Activated CD8-positive, alpha-beta T cell treated with anti-CD3 and anti-CD28 coated beads, Interleukin-2, amount 10 ng/mL, durations not matched to agents 7 days and 5 days (primary cell): ENCODE data around the gene ALDH9A1. TPM values are rescaled to one million over a fixed set of nuclear protein-coding genes. Genes with fewer than 3 reads are reported as not detected.
A peak's percentile ranks its signal among the peaks of the same experiment; 100 is the strongest.
"Not testable (repeated sequence)": the region's sequence is repeated elsewhere in the genome, so short reads cannot be mapped to it uniquely, and the experiment has no call there.

ENCODE experiments used
- ATAC-seq: fragments of 150-1000 bp; cut with Tn5 transposase; one replicate; pipeline ENCODE4 v1.10.0; 2021; ENCODE audit warnings: moderate library complexity
- CTCF ChIA-PET: fragments of 350-600 bp; sonication (Branson Sonifier 250); formaldehyde crosslinking; loops from one replicate; lab custom pipeline; 2021; ENCODE audit warnings: antibody characterized with exemption; lab: Charles Lee
- POLR2A ChIA-PET: fragments of 350-600 bp; sonication (Branson Sonifier 250); formaldehyde crosslinking; loops from one replicate; lab custom pipeline; 2021; ENCODE audit warnings: antibody characterized with exemption; lab: Charles Lee
- DNase-seq: peaks from one replicate; pipeline ENCODE4 v3.0.0-alpha.2; 2020
- H3K27ac Mint-ChIP-seq: one replicate; pipeline ENCODE4 v1.8.0; 2021; ENCODE audit warnings: mild to moderate bottlenecking, mixed read lengths
- H3K27me3 Mint-ChIP-seq: one replicate; pipeline ENCODE4 v1.8.0; 2021; ENCODE audit warnings: low read depth, mixed read lengths
- H3K36me3 Mint-ChIP-seq: one replicate; pipeline ENCODE4 v1.8.0; 2021; ENCODE audit warnings: low read depth, mixed read lengths
- H3K4me1 Mint-ChIP-seq: one replicate; pipeline ENCODE4 v1.8.0; 2021; ENCODE audit warnings: low read depth, mixed read lengths
- H3K4me3 Mint-ChIP-seq: one replicate; pipeline ENCODE4 v1.8.0; 2021; ENCODE audit warnings: mild to moderate bottlenecking, mixed read lengths
- H3K9me3 Mint-ChIP-seq: one replicate; pipeline ENCODE4 v1.8.0; 2022; ENCODE audit warnings: mixed read lengths; ENCODE audit not compliant: insufficient read depth
- total RNA-seq, 2 experiments: library from RNA; stranded (reverse); gene quantifications; one replicate each; pipeline ENCODE4 v1.2.3, GENCODE V29; 2021

The ALDH9A1 gene
- total RNA-seq, result 10 to 100 TPM; 42.7 to 48.2 TPM

DNA sequence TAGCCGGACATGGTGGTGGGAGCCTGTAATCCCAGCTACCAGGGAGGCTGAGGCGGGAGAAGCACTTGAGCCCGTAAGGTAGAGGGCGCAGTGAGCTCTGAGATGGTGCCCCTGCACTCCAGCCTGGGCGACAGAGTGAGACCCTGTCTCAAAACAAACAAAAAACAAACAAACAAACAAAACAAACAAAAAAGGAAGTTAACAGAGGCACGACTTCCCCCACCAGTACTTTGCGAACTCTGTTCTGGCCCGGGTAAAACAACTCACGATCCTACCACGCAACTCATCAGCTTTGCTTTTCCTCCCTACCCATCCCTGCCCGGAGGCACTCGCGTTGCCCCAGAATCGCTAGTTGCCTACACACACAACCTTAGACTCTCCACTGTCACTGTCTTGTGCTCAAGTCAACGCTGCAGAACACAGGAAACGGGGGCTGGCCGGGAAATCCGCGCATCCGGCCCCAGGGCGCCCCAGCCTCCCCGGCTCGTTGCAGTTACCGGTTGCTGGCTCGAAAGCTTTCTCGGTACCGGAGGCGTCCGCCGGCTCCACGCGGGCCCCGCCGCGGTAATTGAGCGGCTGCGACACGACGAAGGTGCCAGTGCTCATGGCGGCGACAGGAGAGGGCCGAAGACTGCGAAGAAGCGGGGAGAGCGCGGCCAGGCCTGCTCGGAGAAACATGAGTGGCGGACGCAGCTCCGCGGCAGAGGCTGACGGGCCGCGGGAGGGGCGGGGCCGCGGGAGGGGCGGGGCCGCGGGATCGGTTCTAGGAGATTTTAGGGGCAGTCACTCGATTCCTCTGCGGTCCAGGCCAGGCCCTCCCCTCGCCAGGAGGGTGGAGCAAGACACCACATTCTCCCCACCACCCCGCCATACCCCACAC lies at the start of gene ALDH9A1:
Gene ALDH9A1 (minus strand): TSS at position 682 of the 880 bp plus-strand sequence. CDS start 4 bp downstream, at position 678.
- peak within 1 kb of the TSS; percentile 100 for H3K4me3 Mint-ChIP-seq
- peak; percentile 91 for DNase-seq

DNA sequence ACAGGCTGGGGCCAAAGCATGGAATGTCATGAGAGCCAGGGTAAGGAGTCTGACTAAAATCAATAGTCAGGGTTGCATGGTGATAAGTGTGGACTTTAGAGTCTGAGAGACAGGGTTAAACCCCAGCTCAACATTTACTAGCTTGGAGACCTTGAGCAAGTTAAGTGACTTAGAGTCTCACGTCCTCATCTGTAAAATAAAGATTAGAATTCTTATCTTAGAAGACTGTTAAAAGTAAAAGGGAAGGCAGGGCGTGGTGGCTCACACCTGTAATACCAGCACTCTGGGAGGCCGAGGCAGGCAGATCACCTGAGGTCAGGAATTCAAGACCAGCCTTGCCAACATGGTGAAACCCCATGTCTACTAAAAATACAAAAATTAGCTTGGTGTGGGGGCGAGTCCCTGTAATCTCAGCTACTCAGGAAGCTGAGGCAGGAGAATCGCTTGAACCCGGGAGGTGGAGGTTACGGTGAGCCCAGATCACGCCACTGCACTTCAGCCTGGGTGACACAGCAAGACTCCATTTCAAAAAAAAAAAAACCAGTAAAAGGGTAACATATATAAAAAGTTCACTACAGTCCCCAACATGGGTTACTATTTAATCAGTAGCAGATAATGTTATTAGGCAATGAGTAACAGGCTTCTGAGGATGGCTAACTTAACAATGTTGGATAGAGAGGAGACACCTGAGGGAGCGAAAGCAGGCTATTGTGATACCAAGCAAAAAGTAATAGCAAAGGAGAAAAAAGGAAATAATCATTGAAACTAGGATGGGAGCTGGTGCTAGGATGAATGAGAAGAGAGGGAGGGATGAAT lies 49.5 kb upstream of the ALDH9A1 start:
- no peaks in the 10 kb centered on the region for H3K27me3 Mint-ChIP-seq
- POLR2A ChIA-PET, result interaction anchor here (0.6 to 1.2 kb wide), 2 partner anchors 21 to 111 kb away, joined by 3 to 4 read pairs; partner anchors contain the start of gene TMCO1
- H3K4me3 Mint-ChIP-seq, result no peak overlapping the region
- CTCF ChIA-PET, result interaction anchor here (1.2 to 1.9 kb wide), 2 partner anchors 51 to 166 kb away, joined by 3 to 5 read pairs; no protein-coding TSS in a partner anchor
- H3K36me3 Mint-ChIP-seq, result peaks cover 25% of the 10 kb centered on the region
- H3K9me3 Mint-ChIP-seq, result no peaks in the 10 kb centered on the region
- no peak for DNase-seq
- H3K4me1 Mint-ChIP-seq, result no peaks in the 10 kb centered on the region
- no peak overlapping the region for H3K27ac Mint-ChIP-seq
- no peak for ATAC-seq

More for the DNA sequence above, at the start of gene ALDH9A1:
- Mint-ChIP-seq H3K36me3 (peaks cover 28% of the 10 kb centered on the region), H3K4me1 (peaks cover 31% of the 10 kb centered on the region), H3K27ac (peak within 1 kb of the TSS; percentile 100), H3K27me3 (peaks cover 2% of the 10 kb centered on the region), H3K9me3 (no peaks in the 10 kb centered on the region)
- POLR2A ChIA-PET, result interaction anchor here (0.5 to 1.8 kb wide), 16 partner anchors 11 to 871 kb away, joined by 3 to 19 read pairs (median 4); partner anchors contain the start of genes MGST3 and TMCO1
- peak; percentile 93 for ATAC-seq
- CTCF ChIA-PET, result interaction anchor here (0.6 to 1.5 kb wide), 17 partner anchors 10 to 217 kb away, joined by 3 to 5 read pairs (median 3); partner anchors contain the start of gene MGST3

DNA sequence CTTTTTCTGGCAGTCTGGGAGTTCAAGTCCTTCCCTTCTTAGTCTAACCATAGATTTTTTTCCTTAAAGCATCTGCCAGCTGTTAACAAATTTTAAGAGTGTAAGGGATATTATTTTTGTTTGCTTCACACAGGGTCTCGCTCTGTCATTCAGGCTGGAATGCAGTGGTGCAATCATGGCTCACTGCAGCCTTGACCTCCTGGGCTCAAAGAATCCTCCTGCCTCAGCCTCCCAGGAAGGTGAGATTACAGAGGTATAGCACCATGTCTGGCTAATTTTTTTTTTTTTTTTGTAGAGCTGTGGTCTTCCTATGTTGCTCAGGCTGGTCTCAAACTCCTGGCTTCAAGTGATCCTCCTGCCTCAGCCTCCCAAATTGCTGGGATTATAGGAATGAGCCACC lies 46.6 kb upstream of the ALDH9A1 start:
- not testable (repeated sequence) for H3K4me1 Mint-ChIP-seq
- POLR2A ChIA-PET, result interaction anchor here (0.6 kb wide), 2 partner anchors 81 to 325 kb away, joined by 3 to 5 read pairs; no protein-coding TSS in a partner anchor

DNA sequence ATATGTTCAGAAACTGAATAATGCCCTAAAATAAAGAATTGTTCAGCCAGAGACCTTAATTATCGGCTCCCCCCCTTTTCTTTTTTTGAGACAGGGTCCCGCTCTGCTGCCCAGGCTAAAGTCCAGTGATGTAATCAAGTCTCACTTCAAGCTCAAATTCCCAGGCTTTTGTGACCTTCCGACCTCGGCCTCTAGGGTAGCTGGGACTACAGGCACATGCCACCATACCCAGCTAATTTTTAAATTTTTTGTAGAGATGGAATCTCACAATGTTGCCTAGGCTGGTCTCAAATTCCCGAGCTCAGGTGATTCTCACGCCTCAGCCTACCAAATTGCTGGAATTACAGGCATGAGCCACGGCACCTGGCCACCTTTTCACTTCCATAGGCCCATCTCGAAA lies 43.8 kb upstream of the ALDH9A1 start:
- Mint-ChIP-seq H3K36me3 (peaks cover 54% of the 10 kb centered on the region), H3K9me3 (no peaks in the 10 kb centered on the region), H3K4me3 (no peak overlapping the region), H3K27me3 (no peaks in the 10 kb centered on the region), H3K27ac (no peak overlapping the region), H3K4me1 (peaks cover 5% of the 10 kb centered on the region)
- POLR2A ChIA-PET, result no interaction called here
- DNase-seq (no peak), ATAC-seq (no peak)
- CTCF ChIA-PET, result interaction anchor here (1.8 kb wide), 1 partner anchor 172 kb away, joined by 5 read pairs; no protein-coding TSS in a partner anchor

More for the DNA sequence above, 46.6 kb upstream of the ALDH9A1 start:
- H3K27ac Mint-ChIP-seq, ATAC-seq, CTCF ChIA-PET, DNase-seq, H3K27me3 Mint-ChIP-seq, H3K4me3 Mint-ChIP-seq, H3K9me3 Mint-ChIP-seq: not testable (repeated sequence)
- H3K36me3 Mint-ChIP-seq, result peaks cover 50% of the 10 kb centered on the region

DNA sequence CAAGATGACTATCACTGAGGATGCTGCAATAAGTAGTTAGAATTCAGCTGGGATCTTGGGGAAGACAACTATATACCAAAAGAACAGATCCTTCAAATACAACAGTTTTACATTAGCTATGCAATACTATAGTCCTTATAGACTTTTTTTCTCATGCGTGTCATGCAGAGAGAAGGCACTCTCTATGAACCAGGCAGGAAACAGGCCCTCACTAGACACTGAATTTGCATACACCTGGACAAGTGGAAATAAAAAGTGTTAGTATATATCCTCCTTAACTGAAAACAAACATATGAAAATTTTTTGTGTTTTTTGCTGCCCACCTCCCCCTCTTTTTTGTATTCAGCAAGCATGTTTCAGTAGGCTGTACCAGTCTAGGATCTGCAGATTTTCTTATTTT lies 40.4 kb upstream of the ALDH9A1 start:
- peaks cover 54% of the 10 kb centered on the region for H3K36me3 Mint-ChIP-seq
- ChIA-PET CTCF (interaction anchor here (1.3 kb wide), 1 partner anchor 370 kb away, joined by 6 read pairs; no protein-coding TSS in a partner anchor), POLR2A (interaction anchor here (2.2 kb wide), 1 partner anchor 30 kb away, joined by 7 read pairs; the partner anchor contains the start of gene TMCO1)
- no peak overlapping the region for H3K4me3 Mint-ChIP-seq
- no peak for DNase-seq
- no peak overlapping the region for H3K27ac Mint-ChIP-seq
- no peaks in the 10 kb centered on the region for H3K27me3 Mint-ChIP-seq
- H3K9me3 Mint-ChIP-seq, result no peaks in the 10 kb centered on the region
- no peak for ATAC-seq
- peaks cover 5% of the 10 kb centered on the region for H3K4me1 Mint-ChIP-seq

DNA sequence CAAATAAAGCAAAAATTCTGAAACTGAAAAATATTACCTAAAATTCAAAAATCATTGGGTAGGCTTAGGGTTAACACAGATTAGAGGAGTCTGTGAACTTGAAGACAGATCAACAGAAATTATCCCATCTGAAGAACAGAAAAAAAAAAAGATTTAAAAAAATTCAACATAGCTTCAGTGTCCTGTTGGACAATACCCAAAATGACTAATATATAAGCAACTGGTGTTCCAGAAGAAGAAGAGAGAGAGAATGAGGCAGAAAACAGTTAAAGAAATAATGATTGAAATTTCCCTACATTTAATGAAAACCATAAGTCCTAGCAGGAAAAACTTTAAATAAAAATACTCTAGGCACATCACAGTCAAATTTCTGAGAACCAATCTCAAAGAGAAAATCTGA lies 38.8 kb upstream of the ALDH9A1 start:
- ChIA-PET CTCF (no interaction called here), POLR2A (interaction anchor here (2.2 kb wide), 1 partner anchor 32 kb away, joined by 7 read pairs; the partner anchor contains the start of gene TMCO1)
- Mint-ChIP-seq H3K36me3 (peaks cover 44% of the 10 kb centered on the region), H3K27me3 (no peaks in the 10 kb centered on the region), H3K4me3 (no peak overlapping the region), H3K27ac (no peak overlapping the region), H3K9me3 (no peaks in the 10 kb centered on the region), H3K4me1 (peaks cover 5% of the 10 kb centered on the region)
- DNase-seq, result no peak
- no peak for ATAC-seq

DNA sequence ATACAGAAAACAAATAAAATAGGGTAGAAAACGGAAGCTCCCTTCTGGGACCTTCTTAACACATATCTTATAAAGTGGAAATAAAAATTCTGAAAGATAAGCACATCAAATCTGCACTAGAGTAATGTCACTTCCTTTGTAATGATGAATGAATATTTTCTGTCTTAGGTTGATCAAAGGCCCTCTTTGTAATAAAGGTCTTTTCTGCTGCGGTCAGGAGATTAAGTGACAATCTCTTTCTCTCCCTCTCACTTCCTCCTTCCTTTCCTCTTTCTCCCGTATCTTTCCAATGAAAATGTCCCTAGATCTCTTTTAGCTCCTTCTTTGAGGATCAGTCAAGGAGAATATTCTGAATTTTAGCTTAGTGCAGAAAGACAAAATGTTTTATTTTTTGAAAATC lies 36.5 kb upstream of the ALDH9A1 start:
- Mint-ChIP-seq H3K9me3 (no peaks in the 10 kb centered on the region), H3K27ac (peak overlapping the region; percentile 7), H3K4me1 (peaks cover 5% of the 10 kb centered on the region), H3K4me3 (no peak overlapping the region), H3K27me3 (no peaks in the 10 kb centered on the region), H3K36me3 (peaks cover 25% of the 10 kb centered on the region)
- ChIA-PET POLR2A (interaction anchor here (0.6 to 0.8 kb wide), 2 partner anchors 37 to 1632 kb away, joined by 3 read pairs; partner anchors contain the start of gene ALDH9A1), CTCF (interaction anchor here (0.7 to 1.6 kb wide), 3 partner anchors 10 to 179 kb away, joined by 3 to 4 read pairs (median 3); no protein-coding TSS in a partner anchor)
- DNase-seq (no peak), ATAC-seq (no peak)

DNA sequence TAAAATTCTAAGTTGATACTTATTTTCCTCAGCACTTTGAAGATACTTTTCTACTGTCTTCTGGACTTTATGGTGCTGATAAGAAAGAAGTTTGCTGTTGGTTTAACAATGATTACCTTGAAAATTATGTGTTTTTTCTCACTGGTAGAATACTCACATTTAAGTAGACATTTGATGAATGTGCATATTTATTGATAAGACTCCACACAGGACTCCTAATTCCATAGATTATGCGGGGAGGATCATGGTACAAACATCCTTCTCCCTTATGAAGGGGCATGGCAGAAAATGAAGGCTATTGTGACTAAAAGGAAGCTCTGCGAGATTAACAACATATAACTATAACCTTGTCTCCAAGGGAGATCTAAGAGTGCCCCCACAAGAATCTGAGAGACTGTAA lies 28.5 kb upstream of the ALDH9A1 start:
- no peak for DNase-seq
- H3K4me3 Mint-ChIP-seq, result no peak overlapping the region
- ChIA-PET CTCF (interaction anchor here (1.7 kb wide), 1 partner anchor 188 kb away, joined by 8 read pairs; no protein-coding TSS in a partner anchor), POLR2A (interaction anchor here (0.6 kb wide), 2 partner anchors 12 to 42 kb away, joined by 3 to 4 read pairs; partner anchors contain the start of gene TMCO1)
- ATAC-seq, result no peak
- peaks cover 20% of the 10 kb centered on the region for H3K36me3 Mint-ChIP-seq
- no peaks in the 10 kb centered on the region for H3K9me3 Mint-ChIP-seq
- no peak overlapping the region for H3K27ac Mint-ChIP-seq
- H3K4me1 Mint-ChIP-seq, result no peaks in the 10 kb centered on the region
- H3K27me3 Mint-ChIP-seq, result no peaks in the 10 kb centered on the region

DNA sequence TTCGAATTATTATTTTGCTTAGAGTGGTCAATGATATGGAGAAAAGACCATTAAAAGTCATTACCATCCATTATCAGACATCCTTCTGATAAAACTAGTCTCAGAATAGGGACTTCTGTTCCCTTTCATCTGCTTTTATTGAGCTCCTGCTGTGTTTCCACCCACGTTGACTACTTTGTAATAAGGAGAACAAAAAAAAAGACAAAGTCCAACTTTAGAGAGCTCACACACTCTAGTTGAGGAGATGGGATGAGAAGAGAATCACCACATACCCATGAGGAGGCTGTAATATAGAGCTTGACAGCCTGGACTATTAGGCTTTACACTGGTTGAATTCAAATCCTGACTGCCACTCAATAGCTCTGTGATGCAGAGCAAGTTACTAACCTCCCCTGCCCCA lies 27.8 kb upstream of the ALDH9A1 start:
- Mint-ChIP-seq H3K4me3 (no peak overlapping the region), H3K9me3 (no peaks in the 10 kb centered on the region), H3K27me3 (no peaks in the 10 kb centered on the region), H3K4me1 (no peaks in the 10 kb centered on the region), H3K27ac (no peak overlapping the region), H3K36me3 (peaks cover 20% of the 10 kb centered on the region)
- CTCF ChIA-PET, result interaction anchor here (1.7 kb wide), 1 partner anchor 188 kb away, joined by 8 read pairs; no protein-coding TSS in a partner anchor
- ATAC-seq, result no peak
- POLR2A ChIA-PET, result interaction anchor here (0.6 kb wide), 2 partner anchors 13 to 43 kb away, joined by 3 to 4 read pairs; partner anchors contain the start of gene TMCO1
- DNase-seq, result no peak

DNA sequence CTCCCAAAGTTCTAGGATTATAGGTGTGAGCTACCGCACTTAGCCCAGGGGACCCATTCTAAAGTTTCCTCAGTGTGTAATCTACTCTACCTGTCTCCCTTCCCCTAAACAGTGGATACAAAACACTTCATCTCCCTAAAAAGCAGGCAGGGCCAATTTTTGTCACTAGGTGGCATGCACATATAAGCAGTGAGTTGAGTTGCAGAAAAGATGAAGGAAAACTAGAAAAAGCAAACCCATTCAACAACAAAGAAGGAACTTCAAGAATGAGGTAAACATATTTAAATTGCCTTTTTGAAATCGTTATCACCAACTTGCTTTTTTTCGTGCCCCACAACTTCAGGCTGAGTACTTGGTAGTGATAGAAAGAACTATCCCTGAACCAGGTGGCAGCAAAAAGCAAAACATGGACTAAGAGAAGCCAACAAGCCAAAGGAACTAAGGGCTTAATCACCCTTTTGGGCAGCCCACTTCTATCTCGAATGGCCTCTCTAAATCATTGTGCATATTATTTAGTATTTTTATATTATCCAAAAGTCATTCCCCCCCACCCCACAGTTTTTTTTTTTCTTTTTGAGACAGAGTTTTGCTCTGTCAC lies 19.7 kb upstream of the ALDH9A1 start:
- Mint-ChIP-seq H3K4me1 (no peaks in the 10 kb centered on the region), H3K9me3 (no peaks in the 10 kb centered on the region), H3K27me3 (peaks cover 9% of the 10 kb centered on the region), H3K27ac (no peak overlapping the region), H3K36me3 (no peaks in the 10 kb centered on the region), H3K4me3 (no peak overlapping the region)
- POLR2A ChIA-PET, result no interaction called here
- peak; percentile 61 for ATAC-seq
- peak; percentile 60 for DNase-seq
- CTCF ChIA-PET, result interaction anchor here (0.6 to 1.6 kb wide), 3 partner anchors 176 to 196 kb away, joined by 3 read pairs; no protein-coding TSS in a partner anchor
